HG02610 (cell line): ENCODE data around the gene CCDC78.

ENCODE experiments used
- ATAC-seq: cut with Tn5 transposase; IDR thresholded peaks from one replicate; pipeline ENCODE4 v1.9.1; 2021; ENCODE audit warnings: mild to moderate bottlenecking, moderate library complexity; ENCODE audit not compliant: unreplicated experiment

The CCDC78 gene

GRCh38 chr16:725463-726187 lies 618 bp downstream of the CCDC78 start:
- ATAC-seq: no peak

- no peak for ATAC-seq
Measured at GRCh38 chr16:725041-725376, 1.2 kb downstream of the CCDC78 start.

- ATAC-seq: no peak
Measured at GRCh38 chr16:724188-725040, 1.8 kb downstream of the CCDC78 start.

GRCh38 chr16:723695-724094 lies 2.5 kb downstream of the CCDC78 start:
- ATAC-seq: no peak

- ATAC-seq: no peak
Measured at GRCh38 chr16:722835-723633, 3.2 kb downstream of the CCDC78 start.

GRCh38 chr16:721765-722540 lies 4.3 kb downstream of the CCDC78 start:
- no peak for ATAC-seq

GRCh38 chr16:720990-721764 lies 5.1 kb downstream of the CCDC78 start, which contains the start of gene ANTKMT:
ANTKMT (plus strand) TSS chr16:721146; CDS start chr16:721275, 129 bp downstream.
- peak; percentile 73 for ATAC-seq

GRCh38 chr16:720447-720989 lies 5.7 kb downstream of the CCDC78 start:
- no peak for ATAC-seq

GRCh38 chr16:719815-720446 lies 6.3 kb downstream of the CCDC78 start:
- no peak for ATAC-seq

- ATAC-seq: no peak
Measured at GRCh38 chr16:718922-719321, 7.3 kb downstream of the CCDC78 start.

GRCh38 chr16:718389-718788 lies 7.9 kb downstream of the CCDC78 start:
- no peak for ATAC-seq

GRCh38 chr16:717450-718245 lies 8.6 kb downstream of the CCDC78 start:
- ATAC-seq: no peak

- ATAC-seq: no peak
Measured at GRCh38 chr16:716768-717325, 9.4 kb downstream of the CCDC78 start.

GRCh38 chr16:716200-716568 lies 10.1 kb downstream of the CCDC78 start:
- ATAC-seq: no peak

GRCh38 chr16:715477-716199 lies 10.6 kb downstream of the CCDC78 start:
- peak; percentile 7 for ATAC-seq

GRCh38 chr16:714558-715476 lies 11.4 kb downstream of the CCDC78 start, which contains the start of gene METRN:
METRN (plus strand) TSS chr16:715118; CDS start chr16:715290, 172 bp downstream.
- peak; percentile 77 for ATAC-seq
